HG03469 (cell line): Measurements from ENCODE around the gene CDC14A.

Experiments
- ATAC-seq: cut with Tn5 transposase; IDR thresholded peaks from one replicate; pipeline ENCODE4 v1.9.1; 2021; ENCODE audit warnings: mild to moderate bottlenecking, moderate library complexity, moderate number of reproducible peaks; ENCODE audit not compliant: unreplicated experiment

Gene CDC14A

GRCh38 chr1:100481303-100481702, 129.0 kb downstream of the CDC14A start:
- no peak for ATAC-seq

GRCh38 chr1:100482167-100482566, 129.9 kb downstream of the CDC14A start:
- no peak for ATAC-seq

DNA sequence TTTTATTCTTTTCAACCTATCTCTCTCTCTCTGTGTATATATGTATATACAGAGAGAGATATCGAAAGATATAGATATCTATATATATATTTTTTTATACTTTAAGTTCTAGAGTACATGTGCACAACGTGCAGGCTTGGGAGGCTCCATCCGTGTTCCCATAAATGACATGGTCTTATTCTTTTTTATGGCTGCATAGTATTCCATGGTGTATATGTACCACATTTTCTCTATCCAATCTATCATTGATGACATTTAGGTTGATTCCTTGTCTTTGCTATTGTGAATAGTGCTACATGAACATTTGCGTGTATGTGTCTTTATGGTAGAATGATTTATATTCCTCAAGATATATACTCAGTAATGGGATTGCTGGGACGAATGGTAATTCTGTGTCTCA, 130.4 kb downstream of the CDC14A start:
- ATAC-seq: no peak

DNA sequence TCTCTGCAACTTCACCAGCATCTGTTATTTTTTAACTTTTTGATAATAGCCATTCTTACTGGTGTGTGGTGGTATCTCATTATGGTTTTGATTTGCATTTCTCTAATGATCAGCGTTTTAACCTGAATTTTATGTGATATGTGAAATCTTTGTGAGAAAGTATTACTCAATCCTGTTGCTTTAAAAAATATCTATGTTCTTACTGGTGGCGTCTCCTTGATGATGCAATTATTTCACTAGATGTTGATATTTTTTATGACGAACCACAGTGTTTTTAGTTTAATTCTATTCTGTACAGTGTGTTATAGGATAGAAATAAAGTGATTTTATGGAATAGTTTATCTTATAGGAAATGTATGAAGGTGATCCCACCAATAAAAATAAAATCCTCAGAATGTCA, 130.9 kb downstream of the CDC14A start:
- no peak for ATAC-seq

DNA sequence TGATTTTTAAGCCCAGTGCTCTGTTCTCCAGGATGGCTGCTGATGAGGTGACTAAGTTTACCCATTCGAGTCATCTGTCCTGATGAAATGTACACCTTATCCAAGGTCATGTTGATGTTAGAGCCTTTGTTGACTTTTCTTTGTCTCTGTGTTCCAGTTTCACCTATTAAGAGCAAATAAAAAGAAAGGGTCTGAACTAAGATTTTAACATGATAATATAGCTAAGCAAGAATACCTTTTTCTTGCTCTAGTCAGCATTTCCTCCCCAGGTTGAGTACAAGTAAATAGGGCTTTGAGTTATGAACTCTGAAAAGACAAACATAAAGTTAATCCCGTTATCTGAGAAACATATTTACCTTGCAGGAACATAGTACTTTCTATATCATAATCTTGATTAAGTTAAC, 133.6 kb downstream of the CDC14A start:
- no peak for ATAC-seq

- no peak for ATAC-seq
Measured at GRCh38 chr1:100494393-100495084, 142.2 kb downstream of the CDC14A start.

DNA sequence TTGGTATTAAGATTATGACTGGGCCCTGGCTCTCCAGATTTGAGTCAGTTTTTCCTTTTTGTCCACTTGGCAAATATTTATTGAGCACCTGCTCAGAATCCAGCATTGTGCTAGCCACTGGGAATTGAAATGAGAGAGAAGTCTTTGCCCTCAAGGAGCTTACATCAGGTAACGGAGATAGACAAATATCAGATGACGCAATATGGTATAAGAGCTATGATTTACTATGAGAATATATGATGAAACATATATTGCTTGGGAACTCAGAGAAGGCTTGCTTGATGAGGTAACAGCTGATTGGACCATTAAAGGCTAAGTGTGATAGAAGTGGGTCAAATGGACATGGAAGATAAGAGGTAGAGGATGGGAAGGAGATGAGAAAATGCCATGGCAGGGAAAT, 144.6 kb downstream of the CDC14A start:
- ATAC-seq: no peak

- ATAC-seq: no peak
Measured at GRCh38 chr1:100497796-100498195, 145.5 kb downstream of the CDC14A start.

DNA sequence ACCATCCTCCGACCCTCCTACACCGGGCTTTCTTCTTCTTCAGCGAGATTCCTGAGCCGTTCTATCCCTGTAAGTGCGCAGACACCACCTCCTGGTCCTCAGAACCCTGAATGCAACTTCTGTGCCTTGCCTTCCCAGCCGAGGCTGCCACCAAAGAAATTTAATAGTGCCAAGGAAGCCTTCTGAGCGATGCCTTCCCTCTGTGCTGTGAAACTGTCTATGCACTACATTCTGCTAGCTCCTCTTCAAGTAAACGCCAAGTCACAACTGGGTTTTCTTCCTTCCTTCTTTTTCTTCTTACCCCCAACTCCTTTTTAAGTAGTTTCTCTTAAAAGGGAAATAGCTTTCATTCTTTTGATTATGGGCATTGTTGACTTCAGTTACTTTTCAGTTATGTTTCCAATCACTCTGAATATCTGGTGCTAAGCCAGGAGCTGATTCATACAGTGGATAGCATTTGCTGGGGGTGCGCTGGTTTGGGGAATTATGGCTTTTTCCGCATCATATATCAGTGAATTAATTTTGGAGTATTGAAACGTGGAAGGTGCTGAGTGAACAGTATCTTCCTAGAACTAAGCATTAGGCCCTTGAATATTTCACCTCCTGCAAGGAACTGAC, 147.0 kb downstream of the CDC14A start:
- ATAC-seq: no peak

DNA sequence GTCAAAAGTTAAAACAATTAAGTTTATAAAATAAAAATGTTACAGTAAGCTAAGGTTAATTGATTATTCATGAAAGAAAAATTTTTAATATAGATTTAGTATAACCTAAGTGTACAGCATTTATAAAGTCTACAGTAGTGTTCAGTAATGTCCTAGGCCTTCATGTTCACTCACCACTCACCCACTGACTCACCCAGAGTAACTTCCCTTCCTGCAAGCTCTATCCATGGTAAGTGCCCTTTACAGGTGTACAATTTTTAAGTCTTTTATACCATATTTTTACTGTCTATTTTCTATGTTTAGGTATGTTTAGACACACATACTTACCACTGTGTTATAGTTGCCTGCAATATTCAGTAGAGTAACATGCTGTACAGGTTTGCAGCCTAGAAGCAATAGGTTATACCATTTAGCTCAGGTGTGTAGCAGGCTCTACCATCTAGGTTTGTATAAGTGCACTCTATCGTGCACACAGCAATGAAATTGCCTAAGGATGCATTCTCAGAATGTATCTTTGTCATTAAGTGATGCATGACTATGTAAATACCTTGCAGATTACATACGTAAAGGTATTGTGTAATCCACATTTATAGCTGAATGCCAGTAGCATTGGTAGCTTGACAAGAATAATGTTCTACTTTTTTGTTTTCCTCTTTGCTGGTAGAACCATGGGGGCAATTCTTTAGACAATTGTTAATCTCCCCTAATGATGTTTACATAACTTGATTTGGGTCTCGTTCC, 149.9 kb downstream of the CDC14A start:
- no peak for ATAC-seq

DNA sequence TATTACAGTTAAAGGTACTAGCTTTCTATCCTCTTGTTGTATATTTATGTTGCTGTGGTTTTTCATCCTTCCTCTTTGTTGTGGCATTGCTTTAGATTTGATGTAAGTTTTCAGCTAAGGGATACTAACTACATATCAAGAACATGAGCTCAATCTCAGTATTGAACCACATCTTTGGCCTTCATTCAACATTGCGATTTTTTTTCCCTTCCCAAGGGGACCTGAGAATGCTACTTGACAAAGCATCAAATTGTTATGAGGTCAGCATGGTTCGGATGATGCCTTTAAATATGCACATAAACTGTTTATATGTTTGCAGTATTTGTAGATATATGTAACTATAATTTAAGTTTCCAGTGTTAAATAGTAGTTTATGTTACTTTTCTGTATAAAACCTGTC, 153.9 kb downstream of the CDC14A start:
- no peak for ATAC-seq

- no peak for ATAC-seq
Measured at GRCh38 chr1:100510451-100510850, 158.1 kb downstream of the CDC14A start.

DNA sequence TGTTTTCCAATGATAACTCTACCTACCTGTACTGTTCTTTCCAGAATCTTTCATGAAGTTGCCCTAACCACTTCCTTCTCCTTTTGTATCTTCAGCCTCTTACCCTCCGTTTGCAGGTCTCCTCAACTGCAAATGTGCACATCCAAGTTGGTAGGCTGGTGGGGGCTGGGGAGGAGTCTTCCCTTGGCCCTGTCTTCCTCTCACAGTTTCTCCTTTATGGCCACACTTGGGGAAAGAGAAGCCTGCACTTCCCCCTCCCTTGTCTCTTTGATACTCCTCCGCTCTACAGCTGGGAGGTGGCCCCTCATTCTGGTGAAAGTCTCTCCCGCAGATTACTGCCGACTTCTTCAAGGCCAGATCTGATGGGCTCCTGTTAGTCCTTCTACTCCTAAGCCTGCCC, 158.8 kb downstream of the CDC14A start:
- ATAC-seq: no peak

DNA sequence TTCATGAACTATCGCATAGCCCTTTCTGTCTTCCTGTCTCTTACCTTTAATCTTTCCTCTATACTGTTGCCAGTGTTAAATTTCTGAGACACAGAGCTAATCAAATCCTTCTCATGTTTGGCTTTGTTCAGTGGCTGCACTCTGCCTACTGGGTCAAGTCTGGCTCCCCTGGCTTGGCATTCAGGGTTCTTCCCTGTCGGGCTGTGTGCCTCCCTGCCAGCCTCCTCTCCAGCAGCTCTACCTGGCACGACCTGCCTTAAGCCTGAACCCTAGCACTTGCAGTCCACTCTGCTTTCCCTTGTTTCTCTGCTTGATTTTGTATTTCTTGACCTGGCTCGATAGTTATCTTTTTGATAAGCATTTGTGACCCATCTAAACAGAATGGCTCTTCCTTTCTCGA, 159.5 kb downstream of the CDC14A start:
- ATAC-seq: no peak

DNA sequence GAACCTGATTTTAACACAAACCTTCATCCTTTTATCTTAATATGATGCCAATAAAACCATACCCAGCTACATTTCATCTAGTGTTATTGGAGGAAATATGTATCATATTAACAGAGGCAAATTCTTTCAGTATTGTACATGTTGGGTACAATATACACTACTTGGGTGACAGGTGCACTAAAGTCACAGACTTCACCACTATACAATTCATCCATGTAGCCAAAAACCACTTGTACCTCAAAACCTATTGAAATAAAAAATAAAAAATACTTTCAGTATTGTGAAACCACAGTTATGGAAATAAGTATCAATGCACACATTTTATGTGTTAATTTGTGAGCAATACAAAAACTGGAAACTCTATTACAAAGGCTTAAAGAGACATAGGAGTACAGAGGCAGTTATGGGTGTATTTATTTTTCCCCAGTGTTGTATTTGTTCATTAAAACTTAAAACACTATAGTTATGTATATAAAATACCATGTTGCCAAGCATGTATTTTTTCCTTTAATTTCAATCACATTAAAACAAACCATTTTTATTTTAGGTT, 160.6 kb downstream of the CDC14A start:
- ATAC-seq: no peak

- ATAC-seq: no peak
Measured at GRCh38 chr1:100516857-100517256, 164.6 kb downstream of the CDC14A start.

DNA sequence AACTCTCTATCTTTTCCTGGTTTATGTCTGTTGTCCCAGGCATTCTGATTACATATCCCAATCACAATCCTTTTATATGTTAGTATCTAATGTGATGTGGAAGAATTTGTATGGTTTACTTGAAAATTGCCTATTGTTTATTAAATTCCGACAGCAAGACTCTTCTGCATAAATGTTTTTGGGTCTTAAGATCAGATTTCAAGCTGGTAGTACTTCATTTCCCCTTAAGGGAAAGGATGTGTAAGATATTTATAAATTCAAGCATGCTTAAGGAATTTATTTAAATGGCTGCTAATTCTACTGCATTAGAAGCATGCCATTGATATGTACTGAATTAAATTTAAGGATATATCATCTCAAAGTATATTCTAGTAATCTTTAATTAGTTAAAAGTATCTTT, 165.2 kb downstream of the CDC14A start:
- ATAC-seq: no peak

DNA sequence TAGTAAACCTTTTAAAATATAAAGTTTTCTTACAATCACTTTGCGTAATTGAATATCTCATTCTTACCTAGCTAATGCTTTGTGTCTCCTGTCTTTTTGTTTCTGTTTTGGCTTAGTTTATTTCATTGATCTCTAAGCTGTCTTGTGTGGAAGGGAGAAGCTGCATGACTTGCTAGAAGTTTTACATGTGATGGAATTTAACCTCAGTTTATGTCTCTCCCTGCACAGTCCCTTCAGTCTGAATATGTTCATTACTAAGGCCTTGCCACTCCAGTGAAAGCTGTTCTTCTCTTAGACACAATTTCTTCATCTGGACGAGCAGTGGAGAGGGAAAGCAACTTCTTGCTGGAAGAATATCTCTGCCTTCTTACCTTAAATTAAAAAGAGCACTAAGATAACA, 165.7 kb downstream of the CDC14A start:
- no peak for ATAC-seq

- ATAC-seq: peak; percentile 96
Measured at GRCh38 chr1:100523038-100523652, 170.8 kb downstream of the CDC14A start.

- ATAC-seq: no peak
Measured at GRCh38 chr1:100524355-100524754, 172.0 kb downstream of the CDC14A start.

- ATAC-seq: no peak
Measured at GRCh38 chr1:100526894-100527293, 174.6 kb downstream of the CDC14A start.
